ENCODE data around the gene PBX3.

DNA sequence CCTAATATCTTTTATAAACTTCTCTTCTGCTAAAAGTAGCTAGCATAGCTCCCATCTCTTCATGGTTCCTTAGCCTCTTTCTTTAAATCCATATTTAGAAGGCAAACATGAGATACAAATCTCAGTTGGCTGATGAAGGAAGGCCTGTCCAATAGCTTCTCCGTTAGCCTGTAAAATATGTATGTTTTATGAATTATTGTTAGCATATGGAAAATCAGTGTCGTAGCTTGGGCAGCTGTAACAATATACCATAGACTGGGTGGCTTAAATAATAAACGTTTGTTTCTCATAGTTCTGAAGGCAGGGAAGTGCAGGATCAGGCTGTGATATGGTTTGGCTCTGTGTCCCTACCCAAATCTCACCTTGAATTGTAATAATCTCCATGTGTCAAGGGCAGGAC is 63.8 kb downstream of the PBX3 start:
- TF ChIP-seq CTCF (IDR thresholded peaks at IDR 0.05) (no peak), POLR2A (IDR thresholded peaks at IDR 0.05) (no peak), POLR2AphosphoS5 (IDR thresholded peaks at IDR 0.05; ENCODE audit: insufficient read depth in 1 of 2, low read depth in 1 of 2) (no peak)
